Measurements from ENCODE around the gene PAMR1. TPM values are rescaled to one million over a fixed set of nuclear protein-coding genes. Genes with fewer than 3 reads are reported as not detected.

PAMR1 gene
- total and polyA plus RNA-seq, 10 of the 15 experiments (the other 5 are each of a cell fraction or from before 2014, with no cell fraction given): 0.04 TPM; not detected in 9

DNA sequence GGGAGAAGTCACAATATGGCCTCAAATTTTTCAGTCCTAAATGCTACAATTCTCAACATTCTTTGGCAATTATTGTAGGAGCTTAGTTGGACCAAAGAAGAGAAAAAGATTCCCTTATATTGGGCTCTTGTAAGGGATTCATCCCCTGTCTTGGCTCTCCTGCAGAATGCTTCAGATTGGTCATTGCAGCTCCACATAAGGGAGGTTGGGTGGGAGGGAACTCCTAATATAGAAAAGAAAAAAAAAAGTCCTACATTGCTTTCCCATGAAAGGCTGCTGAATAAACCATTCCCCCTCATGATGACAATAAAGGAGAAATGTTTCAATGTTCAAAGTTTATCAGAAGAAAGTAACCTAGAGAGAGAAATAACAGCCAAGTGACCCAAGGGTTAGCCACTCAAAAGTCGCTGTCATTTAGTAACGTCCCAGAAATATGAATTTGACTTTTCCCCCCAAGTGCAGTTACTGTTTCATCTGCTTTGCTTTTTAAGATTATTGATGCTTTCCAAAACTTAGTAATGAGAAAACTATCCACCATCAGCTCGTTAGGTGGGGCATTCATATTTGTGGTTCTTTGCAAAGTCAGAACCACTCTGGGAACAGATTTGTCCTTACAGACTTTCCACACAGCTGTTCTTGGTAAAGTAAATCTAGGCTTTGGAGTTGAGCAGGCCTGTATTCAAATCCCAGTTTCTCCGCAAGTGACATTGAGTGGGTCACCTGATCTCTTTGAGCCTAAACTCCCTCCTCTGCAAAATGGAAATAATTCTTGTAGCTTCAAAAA, 101.1 kb downstream of the PAMR1 start:
- Histone ChIP-seq H3K36me3 (ENCODE audit: control insufficient read depth in 2 of 2, insufficient read depth in 2 of 2, low read length in 1 of 2) (no peaks in the 10 kb centered on the region), H2AFZ (ENCODE audit: control insufficient read depth, low read depth, low read length) (no peak overlapping the region), H3K9me3 (replicated peaks; ENCODE audit: control insufficient read depth, insufficient read depth, low read length) (no peaks in the 10 kb centered on the region), H3K4me2 (ENCODE audit: control insufficient read depth, insufficient read depth) (no peak overlapping the region), H3K79me2 (ENCODE audit: control insufficient read depth, insufficient read depth, low read length) (no peaks in the 10 kb centered on the region), H4K20me1 (ENCODE audit: control insufficient read depth, insufficient read depth) (no peaks in the 10 kb centered on the region), H3K4me3 (no peak overlapping the region), H3K4me1 (ENCODE audit: control insufficient read depth, insufficient read depth, low read length) (no peaks in the 10 kb centered on the region), H3K27ac (ENCODE audit: control insufficient read depth, insufficient read depth) (no peak overlapping the region), H3K27me3 (replicated peaks in 1 of 2; ENCODE audit: control insufficient read depth in 2 of 2, insufficient read depth in 2 of 2, low read length in 1 of 2) (peaks cover 8 to 14% of the 10 kb centered on the region in 2 experiments), H3K9ac (ENCODE audit: control insufficient read depth, insufficient read depth, low read length) (no peak overlapping the region)
- 23% methylated on average over 4 of the region's 4 CpGs for WGBS (ENCODE audit: insufficient coverage, insufficient replicate concordance, low lambda C conversion rate, missing lambda C conversion rate)
- no peak for DNase-seq (ENCODE audit: low read depth, low spot score)
- ChIA-PET POLR2A (no interaction called here), SMC1A (ENCODE audit: uncharacterized antibody, unreplicated experiment) (interaction anchor here (1.0 to 1.3 kb wide), 2 partner anchors 10 to 499 kb away, joined by 3 to 5 read pairs; no protein-coding TSS in a partner anchor), RAD21 (ENCODE audit: unreplicated experiment) (interaction anchor here (0.6 kb wide), 1 partner anchor 498 kb away, joined by 3 read pairs; no protein-coding TSS in a partner anchor), CTCF (no interaction called here)
- ATAC-seq: no peak
- no TSS peak for BruUV-seq (replicated peaks)
- in situ Hi-C loops (cut with MboI): no loop called here
- intact Hi-C loops (cut with micrococcal nuclease; ENCODE audit: unreplicated experiment): no loop called here
- FAIRE-seq: no peak
- TF ChIP-seq, protein P1, sequence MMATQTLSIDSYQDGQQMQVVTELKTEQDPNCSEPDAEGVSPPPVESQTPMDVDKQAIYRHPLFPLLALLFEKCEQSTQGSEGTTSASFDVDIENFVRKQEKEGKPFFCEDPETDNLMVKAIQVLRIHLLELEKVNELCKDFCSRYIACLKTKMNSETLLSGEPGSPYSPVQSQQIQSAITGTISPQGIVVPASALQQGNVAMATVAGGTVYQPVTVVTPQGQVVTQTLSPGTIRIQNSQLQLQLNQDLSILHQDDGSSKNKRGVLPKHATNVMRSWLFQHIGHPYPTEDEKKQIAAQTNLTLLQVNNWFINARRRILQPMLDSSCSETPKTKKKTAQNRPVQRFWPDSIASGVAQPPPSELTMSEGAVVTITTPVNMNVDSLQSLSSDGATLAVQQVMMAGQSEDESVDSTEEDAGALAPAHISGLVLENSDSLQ (IDR thresholded peaks at IDR 0.05): no peak
- TF ChIP-seq SUPT20H (IDR thresholded peaks at IDR 0.05; ENCODE audit: borderline replicate concordance, control insufficient read depth, low read depth, low read length) (no peak), POLR2A (IDR thresholded peaks at IDR 0.05; ENCODE audit: low read depth, low read length) (no peak), BMI1 (IDR thresholded peaks at IDR 0.05; ENCODE audit: borderline replicate concordance) (no peak)
- TF ChIP-seq, protein P2, sequence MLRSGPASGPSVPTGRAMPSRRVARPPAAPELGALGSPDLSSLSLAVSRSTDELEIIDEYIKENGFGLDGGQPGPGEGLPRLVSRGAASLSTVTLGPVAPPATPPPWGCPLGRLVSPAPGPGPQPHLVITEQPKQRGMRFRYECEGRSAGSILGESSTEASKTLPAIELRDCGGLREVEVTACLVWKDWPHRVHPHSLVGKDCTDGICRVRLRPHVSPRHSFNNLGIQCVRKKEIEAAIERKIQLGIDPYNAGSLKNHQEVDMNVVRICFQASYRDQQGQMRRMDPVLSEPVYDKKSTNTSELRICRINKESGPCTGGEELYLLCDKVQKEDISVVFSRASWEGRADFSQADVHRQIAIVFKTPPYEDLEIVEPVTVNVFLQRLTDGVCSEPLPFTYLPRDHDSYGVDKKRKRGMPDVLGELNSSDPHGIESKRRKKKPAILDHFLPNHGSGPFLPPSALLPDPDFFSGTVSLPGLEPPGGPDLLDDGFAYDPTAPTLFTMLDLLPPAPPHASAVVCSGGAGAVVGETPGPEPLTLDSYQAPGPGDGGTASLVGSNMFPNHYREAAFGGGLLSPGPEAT (IDR thresholded peaks at IDR 0.05; ENCODE audit: low read depth): no peak
- TF ChIP-seq, protein P3, sequence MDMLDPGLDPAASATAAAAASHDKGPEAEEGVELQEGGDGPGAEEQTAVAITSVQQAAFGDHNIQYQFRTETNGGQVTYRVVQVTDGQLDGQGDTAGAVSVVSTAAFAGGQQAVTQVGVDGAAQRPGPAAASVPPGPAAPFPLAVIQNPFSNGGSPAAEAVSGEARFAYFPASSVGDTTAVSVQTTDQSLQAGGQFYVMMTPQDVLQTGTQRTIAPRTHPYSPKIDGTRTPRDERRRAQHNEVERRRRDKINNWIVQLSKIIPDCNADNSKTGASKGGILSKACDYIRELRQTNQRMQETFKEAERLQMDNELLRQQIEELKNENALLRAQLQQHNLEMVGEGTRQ (IDR thresholded peaks at IDR 0.05; ENCODE audit: borderline replicate concordance, low read depth, low read length): no peak
- TF ChIP-seq, protein P4, sequence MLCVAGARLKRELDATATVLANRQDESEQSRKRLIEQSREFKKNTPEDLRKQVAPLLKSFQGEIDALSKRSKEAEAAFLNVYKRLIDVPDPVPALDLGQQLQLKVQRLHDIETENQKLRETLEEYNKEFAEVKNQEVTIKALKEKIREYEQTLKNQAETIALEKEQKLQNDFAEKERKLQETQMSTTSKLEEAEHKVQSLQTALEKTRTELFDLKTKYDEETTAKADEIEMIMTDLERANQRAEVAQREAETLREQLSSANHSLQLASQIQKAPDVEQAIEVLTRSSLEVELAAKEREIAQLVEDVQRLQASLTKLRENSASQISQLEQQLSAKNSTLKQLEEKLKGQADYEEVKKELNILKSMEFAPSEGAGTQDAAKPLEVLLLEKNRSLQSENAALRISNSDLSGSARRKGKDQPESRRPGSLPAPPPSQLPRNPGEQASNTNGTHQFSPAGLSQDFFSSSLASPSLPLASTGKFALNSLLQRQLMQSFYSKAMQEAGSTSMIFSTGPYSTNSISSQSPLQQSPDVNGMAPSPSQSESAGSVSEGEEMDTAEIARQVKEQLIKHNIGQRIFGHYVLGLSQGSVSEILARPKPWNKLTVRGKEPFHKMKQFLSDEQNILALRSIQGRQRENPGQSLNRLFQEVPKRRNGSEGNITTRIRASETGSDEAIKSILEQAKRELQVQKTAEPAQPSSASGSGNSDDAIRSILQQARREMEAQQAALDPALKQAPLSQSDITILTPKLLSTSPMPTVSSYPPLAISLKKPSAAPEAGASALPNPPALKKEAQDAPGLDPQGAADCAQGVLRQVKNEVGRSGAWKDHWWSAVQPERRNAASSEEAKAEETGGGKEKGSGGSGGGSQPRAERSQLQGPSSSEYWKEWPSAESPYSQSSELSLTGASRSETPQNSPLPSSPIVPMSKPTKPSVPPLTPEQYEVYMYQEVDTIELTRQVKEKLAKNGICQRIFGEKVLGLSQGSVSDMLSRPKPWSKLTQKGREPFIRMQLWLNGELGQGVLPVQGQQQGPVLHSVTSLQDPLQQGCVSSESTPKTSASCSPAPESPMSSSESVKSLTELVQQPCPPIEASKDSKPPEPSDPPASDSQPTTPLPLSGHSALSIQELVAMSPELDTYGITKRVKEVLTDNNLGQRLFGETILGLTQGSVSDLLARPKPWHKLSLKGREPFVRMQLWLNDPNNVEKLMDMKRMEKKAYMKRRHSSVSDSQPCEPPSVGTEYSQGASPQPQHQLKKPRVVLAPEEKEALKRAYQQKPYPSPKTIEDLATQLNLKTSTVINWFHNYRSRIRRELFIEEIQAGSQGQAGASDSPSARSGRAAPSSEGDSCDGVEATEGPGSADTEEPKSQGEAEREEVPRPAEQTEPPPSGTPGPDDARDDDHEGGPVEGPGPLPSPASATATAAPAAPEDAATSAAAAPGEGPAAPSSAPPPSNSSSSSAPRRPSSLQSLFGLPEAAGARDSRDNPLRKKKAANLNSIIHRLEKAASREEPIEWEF (IDR thresholded peaks at IDR 0.05; ENCODE audit: insufficient replicate concordance, low read depth, low read length): no peak
- TF ChIP-seq, protein P5, sequence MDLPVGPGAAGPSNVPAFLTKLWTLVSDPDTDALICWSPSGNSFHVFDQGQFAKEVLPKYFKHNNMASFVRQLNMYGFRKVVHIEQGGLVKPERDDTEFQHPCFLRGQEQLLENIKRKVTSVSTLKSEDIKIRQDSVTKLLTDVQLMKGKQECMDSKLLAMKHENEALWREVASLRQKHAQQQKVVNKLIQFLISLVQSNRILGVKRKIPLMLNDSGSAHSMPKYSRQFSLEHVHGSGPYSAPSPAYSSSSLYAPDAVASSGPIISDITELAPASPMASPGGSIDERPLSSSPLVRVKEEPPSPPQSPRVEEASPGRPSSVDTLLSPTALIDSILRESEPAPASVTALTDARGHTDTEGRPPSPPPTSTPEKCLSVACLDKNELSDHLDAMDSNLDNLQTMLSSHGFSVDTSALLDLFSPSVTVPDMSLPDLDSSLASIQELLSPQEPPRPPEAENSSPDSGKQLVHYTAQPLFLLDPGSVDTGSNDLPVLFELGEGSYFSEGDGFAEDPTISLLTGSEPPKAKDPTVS (IDR thresholded peaks at IDR 0.05; ENCODE audit: low read depth, low read length): no peak
